ENCODE results near the gene ING1.
"Not testable (repeated sequence)": the region's sequence is repeated elsewhere in the genome, so short reads cannot be mapped to it uniquely, and the experiment has no call there.

Gene ING1

DNA sequence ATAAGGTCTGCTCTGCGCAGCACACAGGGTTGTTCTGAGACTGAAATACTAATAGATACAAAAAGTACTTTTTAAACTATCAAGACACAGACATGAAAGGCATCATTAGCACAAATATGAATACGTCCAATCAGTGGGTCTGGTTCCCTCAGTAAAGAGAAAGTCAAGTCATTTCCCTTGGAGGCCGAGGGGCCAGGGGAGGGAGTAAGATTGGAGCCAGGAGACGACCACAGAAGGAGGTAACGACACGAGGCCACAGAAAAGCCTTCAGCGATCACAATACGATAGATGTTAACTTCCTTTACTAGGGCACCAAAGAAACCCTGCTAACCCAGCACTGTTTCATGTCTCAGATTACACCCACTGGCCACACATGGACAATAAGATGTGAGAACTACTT lies 12.9 kb upstream of the ING1 start:
- H3K4me3 ChIP-seq (replicated peaks; ENCODE audit: low read depth, low read length), result no peak overlapping the region
- TF ChIP-seq, protein P1, sequence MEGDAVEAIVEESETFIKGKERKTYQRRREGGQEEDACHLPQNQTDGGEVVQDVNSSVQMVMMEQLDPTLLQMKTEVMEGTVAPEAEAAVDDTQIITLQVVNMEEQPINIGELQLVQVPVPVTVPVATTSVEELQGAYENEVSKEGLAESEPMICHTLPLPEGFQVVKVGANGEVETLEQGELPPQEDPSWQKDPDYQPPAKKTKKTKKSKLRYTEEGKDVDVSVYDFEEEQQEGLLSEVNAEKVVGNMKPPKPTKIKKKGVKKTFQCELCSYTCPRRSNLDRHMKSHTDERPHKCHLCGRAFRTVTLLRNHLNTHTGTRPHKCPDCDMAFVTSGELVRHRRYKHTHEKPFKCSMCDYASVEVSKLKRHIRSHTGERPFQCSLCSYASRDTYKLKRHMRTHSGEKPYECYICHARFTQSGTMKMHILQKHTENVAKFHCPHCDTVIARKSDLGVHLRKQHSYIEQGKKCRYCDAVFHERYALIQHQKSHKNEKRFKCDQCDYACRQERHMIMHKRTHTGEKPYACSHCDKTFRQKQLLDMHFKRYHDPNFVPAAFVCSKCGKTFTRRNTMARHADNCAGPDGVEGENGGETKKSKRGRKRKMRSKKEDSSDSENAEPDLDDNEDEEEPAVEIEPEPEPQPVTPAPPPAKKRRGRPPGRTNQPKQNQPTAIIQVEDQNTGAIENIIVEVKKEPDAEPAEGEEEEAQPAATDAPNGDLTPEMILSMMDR (IDR thresholded peaks at IDR 0.05; ENCODE audit: low read length, missing control alignments), result no peak
- no peak for DNase-seq (ENCODE audit: low read depth)

DNA sequence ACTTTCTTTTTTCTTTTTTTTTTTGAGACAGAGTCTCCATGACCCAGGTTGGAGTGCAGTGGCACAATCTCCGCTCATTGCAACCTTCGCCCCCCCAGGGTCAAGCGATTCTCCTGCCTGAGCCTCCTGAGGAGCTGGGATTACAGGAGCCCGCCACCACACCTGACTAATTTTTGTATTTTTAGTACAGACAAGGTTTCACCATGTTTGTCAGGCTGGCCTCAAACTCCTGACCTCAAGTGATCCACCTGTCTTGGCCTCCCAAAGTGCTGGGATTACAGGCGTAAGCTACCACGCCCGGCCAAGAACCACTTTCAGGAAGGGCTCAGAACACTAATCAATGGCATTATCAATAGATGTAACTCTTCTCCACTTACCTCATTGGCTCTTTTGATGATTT lies 12.4 kb upstream of the ING1 start:
- not testable (repeated sequence) for DNase-seq (ENCODE audit: low read depth); H3K4me3 ChIP-seq (replicated peaks; ENCODE audit: low read depth, low read length)

DNA sequence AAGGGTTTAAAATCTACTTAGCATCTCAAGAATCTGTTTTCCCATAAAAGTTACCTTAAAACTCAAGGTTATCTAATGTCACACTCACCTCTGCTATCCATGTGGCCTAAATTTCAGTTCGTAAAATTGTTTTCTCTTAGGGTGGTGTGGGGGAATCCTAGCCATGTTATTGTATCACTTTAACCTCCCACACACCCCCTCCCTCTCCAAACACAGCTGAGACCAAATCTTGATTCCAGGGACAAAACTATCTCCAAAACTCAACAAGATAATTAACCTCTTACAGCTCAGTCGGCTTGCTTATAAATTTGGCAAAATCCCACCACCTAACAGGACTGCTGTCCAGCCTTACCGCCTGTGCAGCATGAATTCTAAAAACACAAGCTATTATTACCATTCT lies 11.4 kb upstream of the ING1 start:
- TF ChIP-seq, protein P1 (IDR thresholded peaks at IDR 0.05; ENCODE audit: low read length, missing control alignments), result no peak
- DNase-seq (ENCODE audit: low read depth), result no peak
- no peak overlapping the region for H3K4me3 ChIP-seq (replicated peaks; ENCODE audit: low read depth, low read length)

- TF ChIP-seq, protein P1 (IDR thresholded peaks at IDR 0.05; ENCODE audit: low read length, missing control alignments), result no peak
- peak; percentile 14 for DNase-seq (ENCODE audit: low read depth)
- H3K4me3 ChIP-seq (replicated peaks; ENCODE audit: low read depth, low read length), result no peak overlapping the region
Observed at GRCh38 chr13:110702591-110703526, 10.6 kb upstream of the ING1 start.

GRCh38 chr13:110705356-110705825 lies 8.1 kb upstream of the ING1 start:
- TF ChIP-seq, protein P1 (IDR thresholded peaks at IDR 0.05; ENCODE audit: low read length, missing control alignments), result no peak
- DNase-seq (ENCODE audit: low read depth), result no peak
- H3K4me3 ChIP-seq (replicated peaks; ENCODE audit: low read depth, low read length), result peak overlapping the region; percentile 74

GRCh38 chr13:110705826-110706569 lies 7.5 kb upstream of the ING1 start, which contains the start of gene CARS2:
TSS of gene CARS2 (minus strand) at chr13:110706116. CDS start at chr13:110706093, 23 bp downstream.
- H3K4me3 ChIP-seq (replicated peaks; ENCODE audit: low read depth, low read length), result peak within 1 kb of the TSS; percentile 74
- TF ChIP-seq, protein P1 (IDR thresholded peaks at IDR 0.05; ENCODE audit: low read length, missing control alignments), result no peak
- peak; percentile 97 for DNase-seq (ENCODE audit: low read depth)
